Transverse colon (tissue), 4 donors: ENCODE data around the gene PTPRN2. TPM values are rescaled to one million over a fixed set of nuclear protein-coding genes. Genes with fewer than 3 reads are reported as not detected.

Experiments used
- DNase-seq: peaks from one replicate; pipeline ENCODE4 v3.0.0-alpha.2; 2019
- H3K27ac ChIP-seq, 4 donors: fragments of 200-600 bp; sonication (generic); 2 replicates each; pipeline ENCODE4 v1.5.1; 2016 to 2018; ENCODE audit warnings: inconsistent platforms in 4 of 4
- H3K27me3 ChIP-seq: fragments of 200-600 bp; sonication (generic); 2 replicates; pipeline ENCODE4 v1.5.1; 2017; ENCODE audit warnings: inconsistent platforms
- H3K36me3 ChIP-seq, 4 donors: fragments of 200-600 bp; sonication (generic); 2 replicates each; pipeline ENCODE4 v1.5.1; 2017 to 2019; ENCODE audit warnings: inconsistent platforms in 4 of 4
- H3K4me1 ChIP-seq, 4 donors: fragments of 200-600 bp; sonication (generic); 2 replicates each; pipeline ENCODE4 v1.5.1; 2017 to 2020; ENCODE audit warnings: inconsistent platforms in 4 of 4
- H3K4me3 ChIP-seq, 4 donors: fragments of 200-600 bp; sonication (generic); 1 replicate in 1 of 4; 2 replicates in 3 of 4; pipeline versions ENCODE4 v1.5.1 to v1.6.1; 2017 to 2019; ENCODE audit warnings: inconsistent platforms in 4 of 4
- H3K9me3 ChIP-seq, 2 donors: fragments of 200-600 bp; sonication (generic); 2 replicates each; pipeline ENCODE4 v1.5.1; 2017 to 2019; ENCODE audit warnings: inconsistent platforms in 2 of 2
- CTCF ChIP-seq, 5 experiments: fragments of 200-600 bp in 3 of 5; fragments of 450-650 bp in 2 of 5; sonication (generic) in 3 of 5; IDR thresholded peaks; 1 replicate in 2 of 5; 2 replicates in 3 of 5; pipeline ENCODE4 v1.5.1; 2016 to 2017; ENCODE audit warnings: antibody characterized with exemption in 5 of 5, inconsistent platforms in 3 of 5, mild to moderate bottlenecking in 2 of 5, moderate library complexity in 1 of 5
- EP300 ChIP-seq: sonication (generic); formaldehyde crosslinking; IDR thresholded peaks from one replicate; pipeline ENCODE4 v1.6.1; 2017; ENCODE audit warnings: antibody characterized with exemption, low read depth
- POLR2A ChIP-seq: fragments of 450-650 bp; IDR thresholded peaks from one replicate; pipeline ENCODE4 v1.6.1; 2016; ENCODE audit warnings: antibody characterized with exemption, mild to moderate bottlenecking, moderate library complexity
- POLR2AphosphoS5 ChIP-seq, 3 donors: sonication (generic); formaldehyde crosslinking; IDR thresholded peaks; one replicate each; pipeline ENCODE4 v1.6.1; 2016; ENCODE audit warnings: antibody characterized with exemption in 3 of 3
- WGBS, 2 donors: methylation state at CpG; one replicate each; pipeline ENCODE4 v1.1.5; 2018; ENCODE audit warnings: low coverage in 1 of 2; 5-methylcytosine and 5-hydroxymethylcytosine counted together
- in situ Hi-C, 4 donors: fragments of 200-750 bp; cut with MboI; loops; one replicate each; pipeline versions ENCODE4 v1.15.0 to v1.15.1; 2017; ENCODE audit warnings: low sequenced_read_pairs in 3 of 4, low pct_ligation_motif_present in 1 of 4, low pct_unique_long_range_greater_than_20kb in 1 of 4
- intact Hi-C: fragments of 100-400 bp; cut with DNase I; formaldehyde crosslinking; loops from one replicate; pipeline ENCODE4 v1.15.1; 2023; ENCODE audit warnings: low total_unique reads
- total RNA-seq, 4 donors: library from RNA; depleted of rRNA; stranded (reverse); fragments of >200 nt; gene quantifications; one replicate each; pipeline ENCODE4 v1.1.0, GENCODE V29; 2016

The PTPRN2 gene
- total RNA-seq, 4 donors from 2014 or later: 15.4 to 31.1 (median 21.8) TPM

- H3K36me3 ChIP-seq: no peaks in the 10 kb centered on the region
- TF ChIP-seq CTCF (IDR thresholded peaks at IDR 0.05): no peak
- TF ChIP-seq EP300: no peak
- no peak for TF ChIP-seq POLR2AphosphoS5 (IDR thresholded peaks at IDR 0.05)
- TF ChIP-seq POLR2A: no peak
- no peaks in the 10 kb centered on the region for H3K4me1 ChIP-seq
- H3K27ac ChIP-seq: no peak overlapping the region
- DNase-seq: no peak
- 88% methylated on average over 52 of the region's 53 CpGs; no CpG with 5 or more reads in 1 of the 2 donors for WGBS, 2 donors
- no peaks in the 10 kb centered on the region for H3K27me3 ChIP-seq
- intact Hi-C loops: no loop called here
- in situ Hi-C loops: no loop called here
- no peak overlapping the region for H3K4me3 ChIP-seq
- H3K9me3 ChIP-seq: no peaks in the 10 kb centered on the region
These were observed 307.8 kb downstream of the PTPRN2 start for GRCh38 chr7:158279539-158280447.

GRCh38 chr7:158278745-158279320 lies 308.8 kb downstream of the PTPRN2 start:
- 72% methylated on average over 9 of the region's 9 CpGs; no CpG with 5 or more reads in 1 of the 2 donors for WGBS, 2 donors
- no peak overlapping the region for H3K4me3 ChIP-seq
- no peak for DNase-seq
- H3K27ac ChIP-seq: no peak overlapping the region
- TF ChIP-seq POLR2AphosphoS5 (IDR thresholded peaks at IDR 0.05) (no peak), POLR2A (no peak), EP300 (no peak), CTCF (IDR thresholded peaks at IDR 0.05) (no peak)
- intact Hi-C loops (no loop called here), in situ Hi-C loops (no loop called here)
- H3K27me3 ChIP-seq: no peaks in the 10 kb centered on the region
- no peaks in the 10 kb centered on the region for H3K4me1 ChIP-seq
- no peaks in the 10 kb centered on the region for H3K36me3 ChIP-seq
- no peaks in the 10 kb centered on the region for H3K9me3 ChIP-seq

- 73% methylated on average over 25 of the region's 29 CpGs; no CpG with 5 or more reads in 1 of the 2 donors for WGBS, 2 donors
These were observed 310.1 kb downstream of the PTPRN2 start for GRCh38 chr7:158277219-158278141.

GRCh38 chr7:158276414-158277218 lies 311.0 kb downstream of the PTPRN2 start:
- no peak for DNase-seq

More at GRCh38 chr7:158277219-158278141, 310.1 kb downstream of the PTPRN2 start:
- no peak for DNase-seq
- no peaks in the 10 kb centered on the region for H3K27me3 ChIP-seq
- no peaks in the 10 kb centered on the region for H3K9me3 ChIP-seq
- H3K4me3 ChIP-seq: no peak overlapping the region
- H3K36me3 ChIP-seq: no peaks in the 10 kb centered on the region
- H3K27ac ChIP-seq: no peak overlapping the region
- TF ChIP-seq EP300: no peak
- no peaks in the 10 kb centered on the region for H3K4me1 ChIP-seq
- intact Hi-C loops (no loop called here), in situ Hi-C loops (no loop called here)

More at GRCh38 chr7:158276414-158277218, 311.0 kb downstream of the PTPRN2 start:
- no peak overlapping the region for H3K27ac ChIP-seq
- no peak for TF ChIP-seq POLR2AphosphoS5 (IDR thresholded peaks at IDR 0.05)
- TF ChIP-seq POLR2A: no peak
- no peak for TF ChIP-seq EP300
- no peak for TF ChIP-seq CTCF (IDR thresholded peaks at IDR 0.05)
- in situ Hi-C loops (no loop called here), intact Hi-C loops (no loop called here)
- no peaks in the 10 kb centered on the region for H3K9me3 ChIP-seq
- WGBS, 2 donors: 75% methylated on average over 25 of the region's 34 CpGs; no CpG with 5 or more reads in 1 of the 2 donors
- H3K27me3 ChIP-seq: no peaks in the 10 kb centered on the region
- no peak overlapping the region for H3K4me3 ChIP-seq
- no peaks in the 10 kb centered on the region for H3K4me1 ChIP-seq
- H3K36me3 ChIP-seq: no peaks in the 10 kb centered on the region
